Measurements from ENCODE around the gene SUPT20H. TPM values are rescaled to one million over a fixed set of nuclear protein-coding genes. Genes with fewer than 3 reads are reported as not detected.

SUPT20H gene
- total RNA-seq, 1 experiment from 2014 or later = 42.9 TPM

DNA sequence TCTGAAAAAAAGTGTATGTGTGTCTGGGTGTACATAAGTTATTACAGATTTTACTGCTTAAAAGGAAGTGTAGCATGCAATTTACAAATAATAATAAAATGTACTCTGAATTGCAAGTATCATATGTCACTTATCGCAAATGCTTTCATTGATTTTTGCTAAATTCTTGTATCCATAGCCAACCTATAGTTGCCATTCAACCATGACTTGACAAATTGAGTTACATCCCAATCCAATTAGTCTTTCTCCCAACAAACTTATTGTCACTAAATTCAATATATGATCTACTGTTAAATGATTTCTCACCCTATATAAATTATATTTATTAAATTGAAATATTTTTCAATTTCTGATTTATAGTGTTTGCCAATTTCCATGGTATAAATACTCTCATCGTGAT, 17.3 kb upstream of the SUPT20H start:
- ChIA-PET RAD21 (ENCODE audit: low non-redundant PET in 1 of 2, low total read pairs in 2 of 2, uncharacterized antibody in 2 of 2, unreplicated experiment in 2 of 2) (no interaction called here), POLR2A (no interaction called here)
- H3K27ac ChIP-seq (ENCODE audit: low read depth, low read length) = no peak overlapping the region

More for the DNA sequence above, 17.3 kb upstream of the SUPT20H start:
- no peak overlapping the region for H2AFZ ChIP-seq (ENCODE audit: low read depth, low read length, poor library complexity, severe bottlenecking)
- BruUV-seq (replicated peaks) = no TSS peak
- H3K4me1 ChIP-seq (ENCODE audit: control insufficient read depth in 1 of 2, insufficient read depth in 2 of 2, low read length in 2 of 2) = no peaks in the 10 kb centered on the region
- no peaks in the 10 kb centered on the region for H3K79me2 ChIP-seq (ENCODE audit: insufficient read depth, low read length)
- no peaks in the 10 kb centered on the region for H3K9me2 ChIP-seq (ENCODE audit: insufficient read depth)
- CTCF ChIA-PET = no interaction called here
- no peak overlapping the region for H3K4me2 ChIP-seq (ENCODE audit: low read length)
- no peaks in the 10 kb centered on the region for H3K9me3 ChIP-seq (ENCODE audit: control insufficient read depth in 1 of 2, insufficient read depth in 1 of 2, low read depth in 1 of 2, low read length in 2 of 2)
- no peak for TF ChIP-seq SIN3A (IDR thresholded peaks at IDR 0.05; ENCODE audit: low read depth)
- TF ChIP-seq ATF3 (IDR thresholded peaks at IDR 0.05) = no peak
- TF ChIP-seq RAD21 (IDR thresholded peaks at IDR 0.05; ENCODE audit: low read depth) = no peak
- no peak for TF ChIP-seq SP1 (IDR thresholded peaks at IDR 0.05; ENCODE audit: low read depth)
- TF ChIP-seq, protein P1, sequence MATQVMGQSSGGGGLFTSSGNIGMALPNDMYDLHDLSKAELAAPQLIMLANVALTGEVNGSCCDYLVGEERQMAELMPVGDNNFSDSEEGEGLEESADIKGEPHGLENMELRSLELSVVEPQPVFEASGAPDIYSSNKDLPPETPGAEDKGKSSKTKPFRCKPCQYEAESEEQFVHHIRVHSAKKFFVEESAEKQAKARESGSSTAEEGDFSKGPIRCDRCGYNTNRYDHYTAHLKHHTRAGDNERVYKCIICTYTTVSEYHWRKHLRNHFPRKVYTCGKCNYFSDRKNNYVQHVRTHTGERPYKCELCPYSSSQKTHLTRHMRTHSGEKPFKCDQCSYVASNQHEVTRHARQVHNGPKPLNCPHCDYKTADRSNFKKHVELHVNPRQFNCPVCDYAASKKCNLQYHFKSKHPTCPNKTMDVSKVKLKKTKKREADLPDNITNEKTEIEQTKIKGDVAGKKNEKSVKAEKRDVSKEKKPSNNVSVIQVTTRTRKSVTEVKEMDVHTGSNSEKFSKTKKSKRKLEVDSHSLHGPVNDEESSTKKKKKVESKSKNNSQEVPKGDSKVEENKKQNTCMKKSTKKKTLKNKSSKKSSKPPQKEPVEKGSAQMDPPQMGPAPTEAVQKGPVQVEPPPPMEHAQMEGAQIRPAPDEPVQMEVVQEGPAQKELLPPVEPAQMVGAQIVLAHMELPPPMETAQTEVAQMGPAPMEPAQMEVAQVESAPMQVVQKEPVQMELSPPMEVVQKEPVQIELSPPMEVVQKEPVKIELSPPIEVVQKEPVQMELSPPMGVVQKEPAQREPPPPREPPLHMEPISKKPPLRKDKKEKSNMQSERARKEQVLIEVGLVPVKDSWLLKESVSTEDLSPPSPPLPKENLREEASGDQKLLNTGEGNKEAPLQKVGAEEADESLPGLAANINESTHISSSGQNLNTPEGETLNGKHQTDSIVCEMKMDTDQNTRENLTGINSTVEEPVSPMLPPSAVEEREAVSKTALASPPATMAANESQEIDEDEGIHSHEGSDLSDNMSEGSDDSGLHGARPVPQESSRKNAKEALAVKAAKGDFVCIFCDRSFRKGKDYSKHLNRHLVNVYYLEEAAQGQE (IDR thresholded peaks at IDR 0.05; ENCODE audit: low read depth) = no peak
- no peaks in the 10 kb centered on the region for H3K36me3 ChIP-seq (ENCODE audit: control insufficient read depth in 1 of 2, insufficient read depth in 2 of 2, low read length in 2 of 2)
- DNase-seq (ENCODE audit: low read depth, low spot score) = no peak
- H4K20me1 ChIP-seq (ENCODE audit: insufficient read depth) = no peaks in the 10 kb centered on the region
- ATAC-seq = no peak
- no peak overlapping the region for H3K9ac ChIP-seq (ENCODE audit: low read length)
- peaks cover 9% of the 10 kb centered on the region for H3K27me3 ChIP-seq (ENCODE audit: insufficient read depth, low read length)
- intact Hi-C loops (cut with micrococcal nuclease) = loop anchor here (10.0 kb wide), 1 partner anchor 1268 kb away; the partner anchor contains the start of gene UFM1
- H3K4me3 ChIP-seq (replicated peaks in 1 of 2; ENCODE audit: low read depth in 1 of 2, low read length in 2 of 2) = no peak overlapping the region
